ENCODE measurements around the gene TAMALIN. TPM values are rescaled to one million over a fixed set of nuclear protein-coding genes. Genes with fewer than 3 reads are reported as not detected.

TAMALIN gene
- total RNA-seq, 2 experiments from 2014 or later: 26.0 to 26.4 TPM

DNA sequence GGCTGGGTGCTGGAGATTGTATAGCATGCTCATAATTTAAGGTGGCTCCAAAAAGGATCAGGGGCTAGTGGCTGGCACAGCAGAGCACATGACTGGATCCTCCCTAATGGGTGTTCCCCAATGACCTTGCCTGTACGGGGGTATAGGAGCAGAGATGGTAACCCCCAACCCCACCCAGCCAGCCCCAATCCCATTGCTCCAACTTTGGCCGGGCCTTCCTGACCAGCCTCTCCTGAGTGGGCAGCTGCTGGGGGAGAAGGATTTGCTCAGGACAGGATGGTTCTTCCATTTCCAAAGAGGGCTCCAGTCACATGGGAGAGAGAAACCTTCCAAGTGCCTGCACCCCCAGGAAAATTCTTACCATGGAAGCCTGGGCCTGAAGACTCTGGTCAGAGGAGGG is 29.2 kb downstream of the TAMALIN start:
- CTCF ChIA-PET: interaction anchor here (1.2 to 19.6 kb wide), 4 partner anchors 12 to 47 kb away, joined by 3 to 310 read pairs (median 4); no protein-coding TSS in a partner anchor
- POLR2A ChIA-PET: interaction anchor here (1.1 to 2.2 kb wide), 2 partner anchors 10 to 15 kb away, joined by 6 to 9 read pairs; partner anchors contain the start of gene NR4A1
- intact Hi-C loops (cut with micrococcal nuclease): no loop called here

DNA sequence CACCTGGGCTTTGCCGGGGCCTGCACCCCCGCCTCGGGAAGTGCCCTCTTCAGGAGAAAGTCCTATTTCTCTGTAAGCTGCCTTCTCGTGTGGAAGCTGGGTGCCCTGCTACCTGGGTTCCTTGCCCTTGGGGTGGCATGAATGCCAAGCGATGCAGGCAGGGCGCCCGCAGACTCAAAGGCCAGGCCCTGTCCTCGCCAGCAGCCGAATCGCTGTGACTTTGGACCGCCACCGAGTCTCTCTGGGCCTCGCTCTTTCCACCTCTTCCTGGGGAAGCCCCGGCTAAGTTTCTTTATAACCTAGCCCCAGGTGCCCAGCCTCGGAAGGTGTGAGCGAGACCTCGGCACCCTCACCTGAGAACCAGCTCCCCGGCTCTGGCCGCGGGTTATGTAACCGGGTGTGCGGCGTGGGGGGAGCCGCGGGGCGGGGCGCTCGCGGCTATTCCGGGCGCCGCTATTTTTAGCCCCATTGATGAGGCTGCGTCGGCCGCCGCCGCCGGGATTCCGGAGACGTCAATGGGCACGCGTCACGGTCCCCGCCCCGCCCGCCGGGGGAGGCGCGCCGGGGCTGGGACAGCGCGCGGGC is 29.9 kb downstream of the TAMALIN start:
- CTCF ChIA-PET: interaction anchor here (1.3 to 19.6 kb wide), 3 partner anchors 13 to 46 kb away, joined by 4 to 310 read pairs (median 5); partner anchors contain the start of gene NR4A1
- Mint-ChIP-seq H3K9me3 (no peaks in the 10 kb centered on the region), H3K27ac (peak overlapping the region; percentile 71), H3K36me3 (ENCODE audit: low read depth) (peaks cover 8% of the 10 kb centered on the region), H3K27me3 (no peaks in the 10 kb centered on the region), H3K4me3 (peak overlapping the region; percentile 65), H3K4me1 (ENCODE audit: low read depth) (peaks cover 76% of the 10 kb centered on the region)
- DNase-seq (peak; percentile 84), ATAC-seq (peak; percentile 40)
- TF ChIP-seq, protein P1, sequence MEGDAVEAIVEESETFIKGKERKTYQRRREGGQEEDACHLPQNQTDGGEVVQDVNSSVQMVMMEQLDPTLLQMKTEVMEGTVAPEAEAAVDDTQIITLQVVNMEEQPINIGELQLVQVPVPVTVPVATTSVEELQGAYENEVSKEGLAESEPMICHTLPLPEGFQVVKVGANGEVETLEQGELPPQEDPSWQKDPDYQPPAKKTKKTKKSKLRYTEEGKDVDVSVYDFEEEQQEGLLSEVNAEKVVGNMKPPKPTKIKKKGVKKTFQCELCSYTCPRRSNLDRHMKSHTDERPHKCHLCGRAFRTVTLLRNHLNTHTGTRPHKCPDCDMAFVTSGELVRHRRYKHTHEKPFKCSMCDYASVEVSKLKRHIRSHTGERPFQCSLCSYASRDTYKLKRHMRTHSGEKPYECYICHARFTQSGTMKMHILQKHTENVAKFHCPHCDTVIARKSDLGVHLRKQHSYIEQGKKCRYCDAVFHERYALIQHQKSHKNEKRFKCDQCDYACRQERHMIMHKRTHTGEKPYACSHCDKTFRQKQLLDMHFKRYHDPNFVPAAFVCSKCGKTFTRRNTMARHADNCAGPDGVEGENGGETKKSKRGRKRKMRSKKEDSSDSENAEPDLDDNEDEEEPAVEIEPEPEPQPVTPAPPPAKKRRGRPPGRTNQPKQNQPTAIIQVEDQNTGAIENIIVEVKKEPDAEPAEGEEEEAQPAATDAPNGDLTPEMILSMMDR (IDR thresholded peaks at IDR 0.05): no peak
- POLR2A ChIA-PET: interaction anchor here (0.7 to 1.1 kb wide), 2 partner anchors 12 to 15 kb away, joined by 3 to 9 read pairs; partner anchors contain the start of gene NR4A1
- intact Hi-C loops (cut with micrococcal nuclease): no loop called here

More for the DNA sequence above, 29.2 kb downstream of the TAMALIN start:
- H3K4me3 Mint-ChIP-seq: peak overlapping the region; percentile 65
- DNase-seq (no peak), ATAC-seq (no peak)
- TF ChIP-seq, protein P1 (IDR thresholded peaks at IDR 0.05): no peak
- no peaks in the 10 kb centered on the region for H3K9me3 Mint-ChIP-seq
- H3K27me3 Mint-ChIP-seq: no peaks in the 10 kb centered on the region
- peaks cover 68% of the 10 kb centered on the region for H3K4me1 Mint-ChIP-seq (ENCODE audit: low read depth)
- H3K36me3 Mint-ChIP-seq (ENCODE audit: low read depth): peaks cover 7% of the 10 kb centered on the region
- peak overlapping the region; percentile 71 for H3K27ac Mint-ChIP-seq

DNA sequence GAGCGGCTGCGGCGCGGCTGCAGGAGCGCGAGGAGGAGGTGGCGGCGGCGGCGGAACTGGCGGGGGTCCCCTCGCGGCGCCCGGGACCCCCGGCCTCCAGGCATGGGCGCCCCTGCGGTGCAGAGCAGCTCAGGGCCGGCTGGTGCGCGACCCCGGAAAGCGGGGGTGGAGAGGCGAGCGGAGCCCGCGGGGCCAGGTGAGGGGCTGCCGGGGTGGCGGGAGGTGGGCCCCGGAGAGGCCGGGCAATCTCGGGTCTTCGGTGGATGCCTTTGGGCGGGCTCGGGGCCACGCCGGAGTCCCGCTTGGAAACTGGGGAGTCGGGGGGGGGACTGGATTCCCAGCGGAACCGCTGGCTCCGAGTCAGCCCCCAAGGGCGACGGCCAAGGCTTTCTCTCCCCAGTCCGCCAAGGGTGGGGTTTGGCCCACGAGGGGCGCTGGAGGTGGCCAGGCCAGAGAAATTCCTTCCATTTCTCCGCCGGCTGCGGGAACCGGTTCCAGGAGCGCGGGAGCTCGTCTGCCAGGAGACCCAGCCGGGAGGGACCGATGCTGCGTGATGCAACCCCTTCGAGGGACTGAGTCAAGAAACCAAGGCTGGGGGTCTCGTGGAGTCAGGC is 30.6 kb downstream of the TAMALIN start:
- peak; percentile 49 for DNase-seq

DNA sequence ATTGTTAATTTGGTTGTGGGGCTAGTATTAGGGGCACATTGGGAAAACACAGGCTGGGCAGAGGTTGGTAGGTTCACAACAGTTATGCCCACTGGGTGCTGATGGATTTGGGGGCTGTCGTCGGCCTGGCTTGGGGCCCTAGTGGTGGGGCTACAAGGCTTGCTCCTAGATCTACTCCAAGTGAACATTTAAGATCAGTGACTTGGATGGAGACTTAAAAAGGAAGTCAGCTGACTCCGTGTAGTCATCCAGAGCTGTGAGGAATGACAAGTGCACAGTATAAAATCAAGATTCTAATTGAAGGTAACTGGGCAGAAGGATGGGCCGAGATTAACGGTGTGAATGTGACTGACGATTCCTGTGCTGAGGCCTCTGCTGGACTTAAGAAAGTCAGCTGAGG is 31.7 kb downstream of the TAMALIN start:
- intact Hi-C loops (cut with micrococcal nuclease): no loop called here
- no peaks in the 10 kb centered on the region for H3K27me3 Mint-ChIP-seq
- H3K4me3 Mint-ChIP-seq: peak overlapping the region; percentile 86
- ChIA-PET POLR2A (interaction anchor here (2.4 to 3.7 kb wide), 2 partner anchors 13 kb away, joined by 12 to 19 read pairs; partner anchors contain the start of gene NR4A1), CTCF (interaction anchor here (1.0 to 19.6 kb wide), 7 partner anchors 9 to 83 kb away, joined by 3 to 310 read pairs (median 7); partner anchors contain the start of gene NR4A1)
- peak overlapping the region; percentile 59 for H3K27ac Mint-ChIP-seq
- ATAC-seq: no peak
- TF ChIP-seq, protein P1 (IDR thresholded peaks at IDR 0.05): no peak
- peaks cover 76% of the 10 kb centered on the region for H3K4me1 Mint-ChIP-seq (ENCODE audit: low read depth)
- H3K36me3 Mint-ChIP-seq (ENCODE audit: low read depth): peaks cover 14% of the 10 kb centered on the region
- no peak for DNase-seq
- H3K9me3 Mint-ChIP-seq: no peaks in the 10 kb centered on the region

More for the DNA sequence above, 30.6 kb downstream of the TAMALIN start:
- Mint-ChIP-seq H3K27me3 (no peaks in the 10 kb centered on the region), H3K4me3 (peak overlapping the region; percentile 86), H3K9me3 (no peaks in the 10 kb centered on the region), H3K4me1 (ENCODE audit: low read depth) (peaks cover 77% of the 10 kb centered on the region), H3K27ac (peak overlapping the region; percentile 59), H3K36me3 (ENCODE audit: low read depth) (peaks cover 14% of the 10 kb centered on the region)
- CTCF ChIA-PET: interaction anchor here (1.1 to 19.6 kb wide), 5 partner anchors 8 to 84 kb away, joined by 4 to 310 read pairs (median 5); partner anchors contain the start of gene NR4A1
- no peak for ATAC-seq
- intact Hi-C loops (cut with micrococcal nuclease): no loop called here
- TF ChIP-seq, protein P1 (IDR thresholded peaks at IDR 0.05): no peak
- POLR2A ChIA-PET: interaction anchor here (0.6 to 1.1 kb wide), 3 partner anchors 14 to 1465 kb away, joined by 3 to 9 read pairs (median 3); partner anchors contain the start of gene NR4A1
